HEK293T (cell line): Measurements from ENCODE around the gene SLC16A6.

Source experiments
- ARNT ChIP-seq: fragments of 450-650 bp; IDR thresholded peaks from 2 replicates; pipeline ENCODE4 v1.6.1; 2017; ENCODE audit warnings: mild to moderate bottlenecking
- ELF4 ChIP-seq: fragments of 450-650 bp; IDR thresholded peaks from 2 replicates; pipeline ENCODE4 v1.6.1; 2017; ENCODE audit warnings: antibody characterized with exemption
- FOXA1 ChIP-seq: fragments of 450-650 bp; IDR thresholded peaks from 2 replicates; pipeline ENCODE4 v1.6.1; 2016; ENCODE audit warnings: mild to moderate bottlenecking
- FOXM1 ChIP-seq: fragments of 450-650 bp; IDR thresholded peaks from 2 replicates; pipeline ENCODE4 v1.6.1; 2017; ENCODE audit warnings: mild to moderate bottlenecking, borderline replicate concordance
- HDGF ChIP-seq: fragments of 450-650 bp; IDR thresholded peaks from 2 replicates; pipeline ENCODE4 v1.6.1; 2017; ENCODE audit warnings: antibody characterized with exemption, borderline replicate concordance
- L3MBTL2 ChIP-seq: fragments of 450-650 bp; conservative IDR thresholded peaks from 2 replicates; pipeline ENCODE4 v1.6.1; 2016; ENCODE audit warnings: mild to moderate bottlenecking
- NFRKB ChIP-seq: fragments of 450-650 bp; IDR thresholded peaks from 2 replicates; pipeline ENCODE4 v1.6.1; 2016; ENCODE audit warnings: mild to moderate bottlenecking, moderate library complexity
- SP1 ChIP-seq: fragments of 450-650 bp; IDR thresholded peaks from 2 replicates; pipeline ENCODE4 v1.6.1; 2017
- TARDBP ChIP-seq: fragments of 450-650 bp; IDR thresholded peaks from 2 replicates; pipeline ENCODE4 v1.6.1; 2016
- TF ChIP-seq, protein P1 (sequence below): fragments of 450-650 bp; IDR thresholded peaks from 2 replicates; pipeline ENCODE4 v1.6.1; 2016

DNA sequence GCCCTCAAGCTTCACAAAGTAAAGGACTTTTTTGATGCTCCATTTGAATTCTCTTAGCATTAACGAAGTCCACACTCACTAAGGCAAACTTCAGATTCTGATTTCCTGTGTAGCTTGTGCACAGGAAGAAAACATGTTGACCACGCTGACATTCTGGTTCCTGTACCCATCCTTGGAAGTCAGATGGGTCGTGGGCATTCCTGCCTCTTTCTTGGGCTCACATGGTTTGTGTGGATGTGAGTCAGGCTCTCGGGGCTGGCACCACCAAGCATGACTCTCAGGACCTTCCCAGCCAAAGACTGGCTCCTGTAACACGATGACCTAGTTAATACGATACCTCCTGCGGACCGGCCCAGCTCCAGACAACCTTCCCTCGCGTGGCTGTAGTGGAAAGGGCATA lies 33.2 kb upstream of the SLC16A6 start:
- TF ChIP-seq TARDBP (no peak), ARNT (no peak), L3MBTL2 (no peak), SP1 (no peak), ELF4 (no peak), HDGF (no peak), NFRKB (no peak), FOXM1 (no peak), FOXA1 (no peak)
- TF ChIP-seq, protein P1, sequence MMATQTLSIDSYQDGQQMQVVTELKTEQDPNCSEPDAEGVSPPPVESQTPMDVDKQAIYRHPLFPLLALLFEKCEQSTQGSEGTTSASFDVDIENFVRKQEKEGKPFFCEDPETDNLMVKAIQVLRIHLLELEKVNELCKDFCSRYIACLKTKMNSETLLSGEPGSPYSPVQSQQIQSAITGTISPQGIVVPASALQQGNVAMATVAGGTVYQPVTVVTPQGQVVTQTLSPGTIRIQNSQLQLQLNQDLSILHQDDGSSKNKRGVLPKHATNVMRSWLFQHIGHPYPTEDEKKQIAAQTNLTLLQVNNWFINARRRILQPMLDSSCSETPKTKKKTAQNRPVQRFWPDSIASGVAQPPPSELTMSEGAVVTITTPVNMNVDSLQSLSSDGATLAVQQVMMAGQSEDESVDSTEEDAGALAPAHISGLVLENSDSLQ, result no peak
